NCI-H2029 (cell line): ENCODE results near the gene PLEKHA3.

ENCODE experiments used
- DNase-seq: peaks from one replicate; lab custom pipeline; 2025; lab: John Stamatoyannopoulos, UW

Gene PLEKHA3

GRCh38 chr2:178478439-178479274 lies 1.6 kb upstream of the PLEKHA3 start, which contains the start of gene FKBP7:
Gene FKBP7, minus strand, starts transcription at chr2:178478600. Its CDS starts 101 bp downstream, at chr2:178478499.
- peak; percentile 77 for DNase-seq

- no peak for DNase-seq
Observed at GRCh38 chr2:178479275-178479616, 1.0 kb upstream of the PLEKHA3 start.

GRCh38 chr2:178479758-178480226 lies 465 bp upstream of the PLEKHA3 start:
- DNase-seq = no peak

- peak; percentile 57 for DNase-seq
Observed at GRCh38 chr2:178482437-178482836, 2.2 kb downstream of the PLEKHA3 start.

GRCh38 chr2:178484245-178485041 lies 4.2 kb downstream of the PLEKHA3 start:
- peak; percentile 81 for DNase-seq

GRCh38 chr2:178485356-178485755 lies 5.1 kb downstream of the PLEKHA3 start:
- DNase-seq = no peak

- no peak for DNase-seq
Observed at GRCh38 chr2:178491612-178492011, 11.4 kb downstream of the PLEKHA3 start.

- DNase-seq = no peak
Observed at GRCh38 chr2:178496049-178496448, 15.8 kb downstream of the PLEKHA3 start.

GRCh38 chr2:178498137-178498536 lies 17.9 kb downstream of the PLEKHA3 start:
- no peak for DNase-seq

GRCh38 chr2:178499640-178500039 lies 19.4 kb downstream of the PLEKHA3 start:
- DNase-seq = no peak

GRCh38 chr2:178502751-178503150 lies 22.5 kb downstream of the PLEKHA3 start:
- no peak for DNase-seq

- no peak for DNase-seq
Observed at GRCh38 chr2:178506101-178506500, 25.8 kb downstream of the PLEKHA3 start.

- no peak for DNase-seq
Observed at GRCh38 chr2:178506524-178506923, 26.3 kb downstream of the PLEKHA3 start.

- DNase-seq = no peak
Observed at GRCh38 chr2:178506949-178507348, 26.7 kb downstream of the PLEKHA3 start.

GRCh38 chr2:178508646-178509045 lies 28.4 kb downstream of the PLEKHA3 start:
- no peak for DNase-seq

GRCh38 chr2:178510384-178510783 lies 30.1 kb downstream of the PLEKHA3 start:
- no peak for DNase-seq

- DNase-seq = no peak
Observed at GRCh38 chr2:178512484-178512883, 32.2 kb downstream of the PLEKHA3 start.

GRCh38 chr2:178513876-178514275 lies 33.6 kb downstream of the PLEKHA3 start:
- no peak for DNase-seq

- DNase-seq = no peak
Observed at GRCh38 chr2:178514664-178515063, 34.4 kb downstream of the PLEKHA3 start.

- DNase-seq = no peak
Observed at GRCh38 chr2:178517496-178517895, 37.2 kb downstream of the PLEKHA3 start.

- DNase-seq = no peak
Observed at GRCh38 chr2:178521304-178522150, 41.3 kb downstream of the PLEKHA3 start.
